Panc1 (cell line): ENCODE measurements around the gene ROBO3. TPM values are rescaled to one million over a fixed set of nuclear protein-coding genes. Genes with fewer than 3 reads are reported as not detected.

ENCODE experiments used
- ATAC-seq: fragments of 200-7000 bp; cut with Tn5 transposase; 2 replicates; pipeline ENCODE4 v1.9.1; 2020; ENCODE audit warnings: mild to moderate bottlenecking, moderate library complexity
- BruUV-seq: library from RNA; stranded (reverse); fragments of 400-500 nt; replicated peaks from 2 replicates; lab custom pipeline; 2021; lab: Mats Ljungman, UMichigan
- CTCF ChIA-PET: fragments of 300-600 bp; sonication (Branson Sonifier 250); formaldehyde crosslinking; loops from one replicate; lab custom pipeline; 2022; ENCODE audit warnings: antibody characterized with exemption; lab: Charles Lee
- POLR2A ChIA-PET: fragments of 300-600 bp; sonication (Branson Sonifier 250); formaldehyde crosslinking; loops from one replicate; lab custom pipeline; 2022; ENCODE audit warnings: antibody characterized with exemption; lab: Charles Lee
- DNase-seq: peaks from one replicate; pipeline ENCODE4 v3.0.0-alpha.2; 2010; ENCODE audit warnings: low read depth, low spot score
- H3K27ac ChIP-seq: 2 replicates; pipeline ENCODE4 v1.5.1; 2011; ENCODE audit warnings: mild to moderate bottlenecking, low read length, inconsistent platforms
- H3K27me3 ChIP-seq: fragments of 200-500 bp; sonication (Bioruptor generic); 2 replicates; pipeline ENCODE4 v1.6.0; 2014; ENCODE audit warnings: low read length, inconsistent platforms; ENCODE audit not compliant: control insufficient read depth, insufficient read depth
- H3K36me3 ChIP-seq: fragments of 200-500 bp; sonication (Bioruptor generic); 2 replicates; pipeline ENCODE4 v1.5.1; 2014; ENCODE audit warnings: inconsistent platforms, mild to moderate bottlenecking, low read length, moderate library complexity; ENCODE audit not compliant: control insufficient read depth, insufficient read depth
- H3K4me1 ChIP-seq: 2 replicates; pipeline ENCODE4 v1.5.1; 2011; ENCODE audit warnings: inconsistent platforms, mild to moderate bottlenecking, low read length, moderate library complexity; ENCODE audit not compliant: control insufficient read depth, insufficient read depth
- H3K4me3 ChIP-seq, 2 experiments: 2 replicates each; pipeline ENCODE4 v1.5.1; 2011 to 2012; ENCODE audit warnings: low read depth in 2 of 2, low read length in 2 of 2, mild to moderate bottlenecking in 2 of 2, inconsistent platforms in 1 of 2, moderate library complexity in 1 of 2
- H3K9me3 ChIP-seq: fragments of 200-500 bp; sonication (Bioruptor generic); 2 replicates; pipeline ENCODE4 v1.5.1; 2014; ENCODE audit warnings: low read depth, mild to moderate bottlenecking, inconsistent platforms, low read length, moderate library complexity; ENCODE audit not compliant: control insufficient read depth, insufficient read depth
- CTCF ChIP-seq: fragments of 450-650 bp; IDR thresholded peaks from 2 replicates; pipeline ENCODE4 v1.5.1; 2017; ENCODE audit warnings: mild to moderate bottlenecking
- POLR2AphosphoS5 ChIP-seq: IDR thresholded peaks from 2 replicates; pipeline ENCODE4 v1.6.1; 2012; ENCODE audit warnings: mild to moderate bottlenecking, low read depth, low read length, moderate library complexity
- REST ChIP-seq, 2 experiments: IDR thresholded peaks; 2 replicates each; pipeline ENCODE4 v1.6.1; 2011 to 2012; ENCODE audit warnings: low read depth in 2 of 2, control low read depth in 1 of 2, low read length in 1 of 2, mild to moderate bottlenecking in 1 of 2, moderate library complexity in 1 of 2; ENCODE audit not compliant: insufficient read depth in 1 of 2
- SIN3A ChIP-seq: IDR thresholded peaks from 2 replicates; pipeline ENCODE4 v1.6.1; 2012; ENCODE audit warnings: low read depth, mild to moderate bottlenecking, low read length, moderate library complexity, borderline replicate concordance; ENCODE audit not compliant: insufficient read depth
- TCF7L2 ChIP-seq: IDR thresholded peaks from 2 replicates; pipeline ENCODE4 v1.6.1; 2011; ENCODE audit warnings: mild to moderate bottlenecking, low read depth, low read length, inconsistent platforms
- in situ Hi-C: cut with HindIII; loops from 2 replicates; pipeline ENCODE4 v1.10.0; 2016; ENCODE audit warnings: low sequenced_read_pairs, low pct_unique_long_range_greater_than_20kb
- intact Hi-C: fragments of 100-400 bp; cut with micrococcal nuclease; formaldehyde crosslinking; loops from one replicate; pipeline ENCODE4 v1.10.0; 2022; ENCODE audit not compliant: unreplicated experiment
- total RNA-seq: library from RNA; stranded (reverse); gene quantifications from one replicate; pipeline ENCODE4 v1.2.1, GENCODE V29; 2021; ENCODE audit not compliant: unreplicated experiment

ROBO3 gene
- total RNA-seq, 1 experiment from 2014 or later: 12.0 TPM

- no peak for DNase-seq
- Histone ChIP-seq H3K36me3 (no peaks in the 10 kb centered on the region), H3K4me1 (no peaks in the 10 kb centered on the region), H3K4me3 (no peak overlapping the region), H3K27me3 (peaks cover 13% of the 10 kb centered on the region), H3K9me3 (no peaks in the 10 kb centered on the region), H3K27ac (no peak overlapping the region)
- ATAC-seq: no peak
- TF ChIP-seq REST (IDR thresholded peaks at IDR 0.05; ENCODE audit: insufficient read depth in 1 of 2, low read depth in 2 of 2, low read length in 1 of 2): no peak
- no peak for TF ChIP-seq POLR2AphosphoS5
- TF ChIP-seq CTCF: no peak
- POLR2A ChIA-PET: no interaction called here
- intact Hi-C loops: no loop called here
- in situ Hi-C loops: loop anchor here (10.0 kb wide), 1 partner anchor 165 kb away; no protein-coding TSS in a partner anchor
- CTCF ChIA-PET: interaction anchor here (0.7 kb wide), 1 partner anchor 51 kb away, joined by 15 read pairs; no protein-coding TSS in a partner anchor
- BruUV-seq: no TSS peak
Observed at GRCh38 chr11:124829986-124830385, 35.2 kb upstream of the ROBO3 start.

- intact Hi-C loops (no loop called here), in situ Hi-C loops (loop anchor here (10.0 kb wide), 1 partner anchor 166 kb away; no protein-coding TSS in a partner anchor)
- H3K9me3 ChIP-seq: no peaks in the 10 kb centered on the region
- no TSS peak for BruUV-seq
- H3K4me3 ChIP-seq: no peak overlapping the region
- no peak overlapping the region for H3K27ac ChIP-seq
- DNase-seq (no peak), ATAC-seq (no peak)
- POLR2A ChIA-PET: no interaction called here
- no peaks in the 10 kb centered on the region for H3K4me1 ChIP-seq
- no peaks in the 10 kb centered on the region for H3K36me3 ChIP-seq
- TF ChIP-seq POLR2AphosphoS5 (no peak), SIN3A (no peak), CTCF (no peak), REST (IDR thresholded peaks at IDR 0.05; ENCODE audit: insufficient read depth in 1 of 2, low read depth in 2 of 2, low read length in 1 of 2) (no peak), TCF7L2 (no peak)
- CTCF ChIA-PET: interaction anchor here (0.7 kb wide), 1 partner anchor 51 kb away, joined by 15 read pairs; no protein-coding TSS in a partner anchor
- peaks cover 13% of the 10 kb centered on the region for H3K27me3 ChIP-seq
Observed at GRCh38 chr11:124830749-124831148, 34.5 kb upstream of the ROBO3 start.
